ENCODE results near the gene PGS1. TPM values are rescaled to one million over a fixed set of nuclear protein-coding genes. Genes with fewer than 3 reads are reported as not detected.

The PGS1 gene
- total RNA-seq, 1 donor from 2014 or later: 32.0 TPM

DNA sequence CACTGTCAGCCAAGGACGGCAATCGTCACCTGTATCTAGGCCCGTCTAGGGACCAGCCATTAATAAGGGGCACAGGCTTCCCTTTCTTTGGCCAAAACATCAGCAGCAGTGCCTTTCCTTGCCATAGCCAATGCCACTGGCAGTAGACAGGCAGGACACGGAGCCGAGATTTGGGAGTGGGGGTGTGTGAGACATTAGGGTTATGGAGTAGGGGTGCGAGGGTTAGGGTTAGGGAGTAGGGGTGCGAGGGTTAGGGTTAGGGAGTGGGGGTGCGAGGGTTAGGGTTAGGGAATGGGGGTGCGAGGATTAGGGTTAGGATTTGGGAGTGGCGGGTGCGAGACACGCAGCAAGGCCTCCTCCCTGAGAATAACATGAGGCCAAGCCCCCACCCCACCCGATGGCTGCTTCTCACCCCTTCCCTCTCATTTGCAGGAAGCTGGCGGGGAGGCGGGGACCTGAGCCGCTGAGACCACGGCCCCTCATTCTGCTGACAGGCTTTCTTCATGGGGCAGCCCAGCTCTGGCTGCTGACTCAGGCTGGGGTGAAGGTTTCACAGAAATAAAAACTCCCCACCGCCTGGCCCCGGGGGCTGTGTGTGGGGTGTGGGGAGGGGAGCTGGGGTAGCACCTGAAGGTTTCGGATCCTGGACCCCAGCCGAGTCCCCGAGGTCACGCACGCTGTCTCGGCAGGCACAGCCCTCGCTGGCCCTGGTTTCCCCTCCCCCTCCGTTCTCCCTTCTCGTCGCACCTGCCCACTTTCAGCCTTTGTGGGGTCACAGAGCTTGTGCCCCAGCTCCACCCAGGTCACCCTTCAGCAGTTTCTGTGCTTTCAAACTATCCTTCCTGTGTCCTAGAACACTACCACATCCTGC lies 93.8 kb downstream of the PGS1 start:
- DNase-seq (ENCODE audit: low read depth, low spot score): no peak

DNA sequence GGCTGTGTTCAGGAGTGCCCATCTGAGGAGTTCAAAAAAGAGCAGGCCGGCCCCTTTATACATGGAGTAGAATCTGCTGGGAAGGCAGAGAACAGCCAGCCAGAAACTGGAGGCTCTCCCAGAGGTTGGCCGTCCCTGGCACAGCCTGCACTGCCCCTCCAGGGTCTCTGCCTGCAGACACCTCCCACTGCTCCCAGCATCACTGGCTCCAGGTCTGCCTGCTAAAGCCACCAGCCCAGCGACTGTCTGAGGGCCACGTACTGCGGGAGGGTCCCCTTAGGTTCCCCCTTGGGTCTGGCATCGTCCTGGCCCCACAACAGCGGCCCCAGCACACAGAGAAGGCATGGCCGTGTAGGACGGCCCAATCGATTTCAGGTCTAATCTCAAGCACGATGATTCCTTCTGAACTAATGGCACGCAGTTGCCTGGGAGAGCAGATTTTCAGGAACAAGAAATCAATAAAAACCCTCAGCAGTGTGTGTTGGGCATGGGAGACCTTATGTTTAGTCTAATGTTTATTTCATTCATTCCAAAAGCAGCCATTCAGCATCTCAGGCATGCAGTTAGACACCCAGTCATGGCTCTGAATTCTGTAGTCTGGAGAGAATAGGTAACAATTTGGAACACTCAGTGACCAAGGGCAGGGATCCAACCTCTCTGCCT lies 95.6 kb downstream of the PGS1 start:
- DNase-seq (ENCODE audit: low read depth, low spot score): no peak

Other genes starting within 250 kb of the PGS1 start
- gene TMC6, start 249.9 kb upstream of the PGS1 start, total RNA-seq: 16.7 and 20.2 TPM in 2 replicates
- under 0.01 TPM in 1 of 2 replicates, not detected in the other for gene TMC8, start 247.9 kb upstream of the PGS1 start, total RNA-seq
- not detected in 2 replicates for gene C17orf99, start 232.3 kb upstream of the PGS1 start, total RNA-seq
- gene SYNGR2, start 210.1 kb upstream of the PGS1 start, total RNA-seq: 32.9 and 35.8 TPM in 2 replicates
- gene TK1, start 191.6 kb upstream of the PGS1 start, total RNA-seq: 108 and 190 TPM in 2 replicates
- gene AFMID, start 191.3 kb upstream of the PGS1 start, total RNA-seq: 46.6 and 49.5 TPM in 2 replicates
- 61.7 and 109 TPM in 2 replicates for gene BIRC5, start 164.4 kb upstream of the PGS1 start, total RNA-seq
- 0.21 TPM in 1 of 2 replicates, not detected in the other for gene TMEM235, start 147.0 kb upstream of the PGS1 start, total RNA-seq
- gene SOCS3, start 18.6 kb upstream of the PGS1 start, total RNA-seq: 31.5 and 71.3 TPM in 2 replicates
- gene DNAH17, start 198.7 kb downstream of the PGS1 start, total RNA-seq: under 0.01 TPM in 1 of 2 replicates, not detected in the other